Panc1 (cell line): ENCODE measurements around the gene SLC6A8. TPM values are rescaled to one million over a fixed set of nuclear protein-coding genes. Genes with fewer than 3 reads are reported as not detected.
"Not testable (repeated sequence)": the region's sequence is repeated elsewhere in the genome, so short reads cannot be mapped to it uniquely, and the experiment has no call there.

Source experiments
- ATAC-seq: fragments of 200-7000 bp; cut with Tn5 transposase; 2 replicates; pipeline ENCODE4 v1.9.1; 2020; ENCODE audit warnings: mild to moderate bottlenecking, moderate library complexity
- BruUV-seq: library from RNA; stranded (reverse); fragments of 400-500 nt; replicated peaks from 2 replicates; lab custom pipeline; 2021; lab: Mats Ljungman, UMichigan
- CTCF ChIA-PET: fragments of 300-600 bp; sonication (Branson Sonifier 250); formaldehyde crosslinking; loops from one replicate; lab custom pipeline; 2022; ENCODE audit warnings: antibody characterized with exemption; lab: Charles Lee
- POLR2A ChIA-PET: fragments of 300-600 bp; sonication (Branson Sonifier 250); formaldehyde crosslinking; loops from one replicate; lab custom pipeline; 2022; ENCODE audit warnings: antibody characterized with exemption; lab: Charles Lee
- DNase-seq: peaks from one replicate; pipeline ENCODE4 v3.0.0-alpha.2; 2010; ENCODE audit warnings: low read depth, low spot score
- H3K27ac ChIP-seq: 2 replicates; pipeline ENCODE4 v1.5.1; 2011; ENCODE audit warnings: mild to moderate bottlenecking, low read length, inconsistent platforms
- H3K27me3 ChIP-seq: fragments of 200-500 bp; sonication (Bioruptor generic); 2 replicates; pipeline ENCODE4 v1.6.0; 2014; ENCODE audit warnings: low read length, inconsistent platforms; ENCODE audit not compliant: control insufficient read depth, insufficient read depth
- H3K36me3 ChIP-seq: fragments of 200-500 bp; sonication (Bioruptor generic); 2 replicates; pipeline ENCODE4 v1.5.1; 2014; ENCODE audit warnings: inconsistent platforms, mild to moderate bottlenecking, low read length, moderate library complexity; ENCODE audit not compliant: control insufficient read depth, insufficient read depth
- H3K4me1 ChIP-seq: 2 replicates; pipeline ENCODE4 v1.5.1; 2011; ENCODE audit warnings: inconsistent platforms, mild to moderate bottlenecking, low read length, moderate library complexity; ENCODE audit not compliant: control insufficient read depth, insufficient read depth
- H3K4me3 ChIP-seq, 2 experiments: 2 replicates each; pipeline ENCODE4 v1.5.1; 2011 to 2012; ENCODE audit warnings: low read depth in 2 of 2, low read length in 2 of 2, mild to moderate bottlenecking in 2 of 2, inconsistent platforms in 1 of 2, moderate library complexity in 1 of 2
- H3K9me3 ChIP-seq: fragments of 200-500 bp; sonication (Bioruptor generic); 2 replicates; pipeline ENCODE4 v1.5.1; 2014; ENCODE audit warnings: low read depth, mild to moderate bottlenecking, inconsistent platforms, low read length, moderate library complexity; ENCODE audit not compliant: control insufficient read depth, insufficient read depth
- CTCF ChIP-seq: fragments of 450-650 bp; IDR thresholded peaks from 2 replicates; pipeline ENCODE4 v1.5.1; 2017; ENCODE audit warnings: mild to moderate bottlenecking
- POLR2AphosphoS5 ChIP-seq: IDR thresholded peaks from 2 replicates; pipeline ENCODE4 v1.6.1; 2012; ENCODE audit warnings: mild to moderate bottlenecking, low read depth, low read length, moderate library complexity
- SIN3A ChIP-seq: IDR thresholded peaks from 2 replicates; pipeline ENCODE4 v1.6.1; 2012; ENCODE audit warnings: low read depth, mild to moderate bottlenecking, low read length, moderate library complexity, borderline replicate concordance; ENCODE audit not compliant: insufficient read depth
- TCF7L2 ChIP-seq: IDR thresholded peaks from 2 replicates; pipeline ENCODE4 v1.6.1; 2011; ENCODE audit warnings: mild to moderate bottlenecking, low read depth, low read length, inconsistent platforms
- in situ Hi-C: cut with HindIII; loops from 2 replicates; pipeline ENCODE4 v1.10.0; 2016; ENCODE audit warnings: low sequenced_read_pairs, low pct_unique_long_range_greater_than_20kb
- intact Hi-C: fragments of 100-400 bp; cut with micrococcal nuclease; formaldehyde crosslinking; loops from one replicate; pipeline ENCODE4 v1.10.0; 2022; ENCODE audit not compliant: unreplicated experiment
- total RNA-seq: library from RNA; stranded (reverse); gene quantifications from one replicate; pipeline ENCODE4 v1.2.1, GENCODE V29; 2021; ENCODE audit not compliant: unreplicated experiment
- TF ChIP-seq, protein P1 (sequence below), 2 experiments: IDR thresholded peaks; 2 replicates each; pipeline ENCODE4 v1.6.1; 2011 to 2012; ENCODE audit warnings: low read depth in 2 of 2, control low read depth in 1 of 2, low read length in 1 of 2, mild to moderate bottlenecking in 1 of 2, moderate library complexity in 1 of 2; ENCODE audit not compliant: insufficient read depth in 1 of 2

The SLC6A8 gene
- total RNA-seq, 1 experiment from 2014 or later: 125 TPM

DNA sequence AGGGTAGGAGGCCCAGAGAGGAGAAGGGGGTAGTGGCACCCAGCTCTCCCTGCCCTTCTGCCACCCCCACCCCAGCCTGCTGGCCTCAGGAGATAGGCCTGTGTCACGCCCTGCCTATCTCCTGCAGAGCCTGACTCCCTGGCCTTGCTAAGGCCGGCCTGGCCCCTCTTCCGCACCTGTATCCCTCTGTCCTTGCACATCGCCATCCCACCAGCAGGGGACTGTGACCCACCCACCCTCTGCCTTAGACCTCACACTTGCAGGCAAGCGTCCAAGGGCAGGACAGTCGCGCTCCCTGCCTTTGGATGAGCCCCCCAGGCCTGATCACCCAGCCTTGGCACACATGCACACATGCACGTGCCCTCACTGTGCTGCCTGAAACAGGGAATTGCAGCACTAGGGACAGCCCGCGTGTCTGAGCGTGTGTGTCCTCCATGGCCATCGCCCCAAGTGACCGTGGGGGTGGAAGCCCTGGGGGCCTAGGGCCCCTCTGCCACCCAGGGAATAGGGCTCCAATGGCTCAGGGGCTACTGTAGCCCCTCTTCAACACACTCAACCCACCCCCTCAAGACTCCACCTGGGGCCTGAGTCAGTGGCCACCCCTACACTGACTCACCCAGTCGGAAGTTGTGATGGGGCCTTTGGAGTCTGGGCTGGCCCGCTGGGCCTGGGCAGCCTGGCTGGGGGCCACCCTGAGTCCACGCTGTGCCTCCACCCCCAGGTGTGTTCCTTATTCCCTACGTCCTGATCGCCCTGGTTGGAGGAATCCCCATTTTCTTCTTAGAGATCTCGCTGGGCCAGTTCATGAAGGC is 2.1 kb downstream of the SLC6A8 start:
- BruUV-seq: no TSS peak

GRCh38 chrX:153690466-153690865 is 2.7 kb downstream of the SLC6A8 start:
- TF ChIP-seq POLR2AphosphoS5 (no peak), SIN3A (no peak), TCF7L2 (no peak), CTCF (no peak)
- TF ChIP-seq, protein P1, sequence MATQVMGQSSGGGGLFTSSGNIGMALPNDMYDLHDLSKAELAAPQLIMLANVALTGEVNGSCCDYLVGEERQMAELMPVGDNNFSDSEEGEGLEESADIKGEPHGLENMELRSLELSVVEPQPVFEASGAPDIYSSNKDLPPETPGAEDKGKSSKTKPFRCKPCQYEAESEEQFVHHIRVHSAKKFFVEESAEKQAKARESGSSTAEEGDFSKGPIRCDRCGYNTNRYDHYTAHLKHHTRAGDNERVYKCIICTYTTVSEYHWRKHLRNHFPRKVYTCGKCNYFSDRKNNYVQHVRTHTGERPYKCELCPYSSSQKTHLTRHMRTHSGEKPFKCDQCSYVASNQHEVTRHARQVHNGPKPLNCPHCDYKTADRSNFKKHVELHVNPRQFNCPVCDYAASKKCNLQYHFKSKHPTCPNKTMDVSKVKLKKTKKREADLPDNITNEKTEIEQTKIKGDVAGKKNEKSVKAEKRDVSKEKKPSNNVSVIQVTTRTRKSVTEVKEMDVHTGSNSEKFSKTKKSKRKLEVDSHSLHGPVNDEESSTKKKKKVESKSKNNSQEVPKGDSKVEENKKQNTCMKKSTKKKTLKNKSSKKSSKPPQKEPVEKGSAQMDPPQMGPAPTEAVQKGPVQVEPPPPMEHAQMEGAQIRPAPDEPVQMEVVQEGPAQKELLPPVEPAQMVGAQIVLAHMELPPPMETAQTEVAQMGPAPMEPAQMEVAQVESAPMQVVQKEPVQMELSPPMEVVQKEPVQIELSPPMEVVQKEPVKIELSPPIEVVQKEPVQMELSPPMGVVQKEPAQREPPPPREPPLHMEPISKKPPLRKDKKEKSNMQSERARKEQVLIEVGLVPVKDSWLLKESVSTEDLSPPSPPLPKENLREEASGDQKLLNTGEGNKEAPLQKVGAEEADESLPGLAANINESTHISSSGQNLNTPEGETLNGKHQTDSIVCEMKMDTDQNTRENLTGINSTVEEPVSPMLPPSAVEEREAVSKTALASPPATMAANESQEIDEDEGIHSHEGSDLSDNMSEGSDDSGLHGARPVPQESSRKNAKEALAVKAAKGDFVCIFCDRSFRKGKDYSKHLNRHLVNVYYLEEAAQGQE (IDR thresholded peaks at IDR 0.05; ENCODE audit: insufficient read depth in 1 of 2, low read depth in 2 of 2, low read length in 1 of 2): no peak

More for the DNA sequence above, 2.1 kb downstream of the SLC6A8 start:
- ChIA-PET POLR2A (no interaction called here), CTCF (interaction anchor here (1.0 kb wide), 1 partner anchor 81 kb away, joined by 8 read pairs; no protein-coding TSS in a partner anchor)
- in situ Hi-C loops (no loop called here), intact Hi-C loops (no loop called here)
- H3K27ac ChIP-seq: 0 out of 2 replicates have a peak overlapping the region, but pooled peaks have one; percentile 29
- peak; percentile 20 for ATAC-seq
- peaks cover 27% of the 10 kb centered on the region for H3K4me1 ChIP-seq
- no peaks in the 10 kb centered on the region for H3K36me3 ChIP-seq
- no peak for DNase-seq
- H3K4me3 ChIP-seq: peak overlapping the region; percentile 31 to 52
- no peaks in the 10 kb centered on the region for H3K27me3 ChIP-seq
- TF ChIP-seq, protein P1 (IDR thresholded peaks at IDR 0.05; ENCODE audit: insufficient read depth in 1 of 2, low read depth in 2 of 2, low read length in 1 of 2): no peak
- TF ChIP-seq TCF7L2 (no peak), POLR2AphosphoS5 (no peak), SIN3A (no peak), CTCF (no peak; the same call in 1 of the 2 replicates)
- H3K9me3 ChIP-seq: no peaks in the 10 kb centered on the region

GRCh38 chrX:153691032-153691827 is 3.5 kb downstream of the SLC6A8 start:
- in situ Hi-C loops, H3K27ac ChIP-seq, H3K27me3 ChIP-seq, CTCF ChIA-PET, ATAC-seq, intact Hi-C loops, H3K9me3 ChIP-seq, H3K4me3 ChIP-seq, BruUV-seq, DNase-seq, H3K36me3 ChIP-seq: not testable (repeated sequence)
- H3K4me1 ChIP-seq: peaks cover 21% of the 10 kb centered on the region
- POLR2A ChIA-PET: interaction anchor here (0.6 kb wide), 1 partner anchor 44 kb away, joined by 4 read pairs; no protein-coding TSS in a partner anchor

More at GRCh38 chrX:153690466-153690865, 2.7 kb downstream of the SLC6A8 start:
- ChIA-PET CTCF (no interaction called here), POLR2A (interaction anchor here (0.6 kb wide), 1 partner anchor 44 kb away, joined by 4 read pairs; no protein-coding TSS in a partner anchor)
- peaks cover 27% of the 10 kb centered on the region for H3K4me1 ChIP-seq
- DNase-seq (no peak), ATAC-seq (no peak)
- intact Hi-C loops (no loop called here), in situ Hi-C loops (no loop called here)
- no peaks in the 10 kb centered on the region for H3K27me3 ChIP-seq
- no peaks in the 10 kb centered on the region for H3K9me3 ChIP-seq
- BruUV-seq: TSS peak; percentile 68
- no peak overlapping the region for H3K27ac ChIP-seq
- H3K4me3 ChIP-seq: no peak overlapping the region
- no peaks in the 10 kb centered on the region for H3K36me3 ChIP-seq
